G401.6 (cell line): ENCODE measurements around the gene POU2AF1.
"Not testable (repeated sequence)": the region's sequence is repeated elsewhere in the genome, so short reads cannot be mapped to it uniquely, and the experiment has no call there.

Experiments
- FAIRE-seq: peaks from 2 replicates; lab custom pipeline; 2012; peaks lifted over from hg19 to GRCh38; lab: Jason Lieb, UNC

POU2AF1 gene

GRCh38 chr11:111344032-111344431 lies 35.0 kb downstream of the POU2AF1 start:
- FAIRE-seq: no peak

- FAIRE-seq: no peak
Observed at GRCh38 chr11:111342329-111342728, 36.7 kb downstream of the POU2AF1 start.

- no peak for FAIRE-seq
Observed at GRCh38 chr11:111339758-111340388, 39.2 kb downstream of the POU2AF1 start.

- FAIRE-seq: no peak
Observed at GRCh38 chr11:111336582-111337256, 42.4 kb downstream of the POU2AF1 start.

- FAIRE-seq: no peak
Observed at GRCh38 chr11:111336062-111336461, 43.0 kb downstream of the POU2AF1 start.

GRCh38 chr11:111335549-111335948 lies 43.5 kb downstream of the POU2AF1 start:
- no peak for FAIRE-seq

GRCh38 chr11:111334532-111335502 lies 44.3 kb downstream of the POU2AF1 start:
- no peak for FAIRE-seq

GRCh38 chr11:111331711-111332479 lies 47.2 kb downstream of the POU2AF1 start:
- no peak for FAIRE-seq

- FAIRE-seq: no peak
Observed at GRCh38 chr11:111330234-111330893, 48.7 kb downstream of the POU2AF1 start.

GRCh38 chr11:111329306-111330204 lies 49.5 kb downstream of the POU2AF1 start:
- no peak for FAIRE-seq

- no peak for FAIRE-seq
Observed at GRCh38 chr11:111327908-111328624, 51.0 kb downstream of the POU2AF1 start.

GRCh38 chr11:111326824-111327223 lies 52.3 kb downstream of the POU2AF1 start:
- no peak for FAIRE-seq

- FAIRE-seq: no peak
Observed at GRCh38 chr11:111325259-111325658, 53.8 kb downstream of the POU2AF1 start.

GRCh38 chr11:111324277-111324720 lies 54.8 kb downstream of the POU2AF1 start:
- no peak for FAIRE-seq

- no peak for FAIRE-seq
Observed at GRCh38 chr11:111322534-111322933, 56.5 kb downstream of the POU2AF1 start.

- no peak for FAIRE-seq
Observed at GRCh38 chr11:111320728-111321568, 58.1 kb downstream of the POU2AF1 start.

- FAIRE-seq: not testable (repeated sequence)
Observed at GRCh38 chr11:111320199-111320598, 58.9 kb downstream of the POU2AF1 start.

- no peak for FAIRE-seq
Observed at GRCh38 chr11:111319296-111319695, 59.8 kb downstream of the POU2AF1 start.

- no peak for FAIRE-seq
Observed at GRCh38 chr11:111312076-111312475, 67.0 kb downstream of the POU2AF1 start.
